WTC11 (cell line): ENCODE data around the gene CCN6. TPM values are rescaled to one million over a fixed set of nuclear protein-coding genes. Genes with fewer than 3 reads are reported as not detected.

Source experiments
- ATAC-seq: fragments of 200-7000 bp; cut with Tn5 transposase; 2 replicates; pipeline ENCODE4 v1.10.0; 2021; ENCODE audit warnings: mild to moderate bottlenecking, moderate library complexity
- CTCF ChIA-PET: fragments of 300-600 bp; sonication (Branson Sonifier 250); formaldehyde crosslinking; loops from one replicate; lab custom pipeline; 2021; ENCODE audit warnings: antibody characterized with exemption; lab: Charles Lee
- POLR2A ChIA-PET: fragments of 350-600 bp; sonication (Branson Sonifier 250); formaldehyde crosslinking; loops from one replicate; lab custom pipeline; 2021; ENCODE audit warnings: antibody characterized with exemption; lab: Charles Lee
- DNase-seq: peaks from one replicate; pipeline ENCODE4 v3.0.0; 2021; ENCODE audit warnings: low spot score
- H3K27ac Mint-ChIP-seq: 2 replicates; pipeline ENCODE4 v1.8.0; 2021; ENCODE audit warnings: mixed read lengths
- H3K27me3 Mint-ChIP-seq: 2 replicates; pipeline ENCODE4 v1.8.0; 2021; ENCODE audit warnings: low read depth, mild to moderate bottlenecking, moderate library complexity, mixed read lengths
- H3K36me3 Mint-ChIP-seq: 2 replicates; pipeline ENCODE4 v1.8.0; 2021; ENCODE audit warnings: mixed read lengths
- H3K4me1 Mint-ChIP-seq: 2 replicates; pipeline ENCODE4 v1.8.0; 2022; ENCODE audit warnings: mixed read lengths
- H3K4me3 Mint-ChIP-seq: 2 replicates; pipeline ENCODE4 v1.8.0; 2021; ENCODE audit warnings: mild to moderate bottlenecking, moderate library complexity, mixed read lengths
- H3K9me3 Mint-ChIP-seq: 2 replicates; pipeline ENCODE4 v1.8.0; 2021; ENCODE audit warnings: mixed read lengths
- AR ChIP-seq: fragments of 250-450 bp; sonication (Bioruptor Pico); IDR thresholded peaks from 2 replicates; pipeline ENCODE4 v1.9.0; 2021; ENCODE audit warnings: mild to moderate bottlenecking
- CDX4 ChIP-seq: fragments of 250-450 bp; sonication (Bioruptor Pico); IDR thresholded peaks from 2 replicates; pipeline ENCODE4 v1.9.0; 2021; ENCODE audit warnings: moderate library complexity, mild to moderate bottlenecking, inconsistent platforms, borderline replicate concordance
- E2F1 ChIP-seq: sonication (generic); formaldehyde crosslinking; IDR thresholded peaks from 2 replicates; pipeline ENCODE4 v1.8.0; 2022; ENCODE audit warnings: mild to moderate bottlenecking, missing genetic modification reagents
- ESRRA ChIP-seq: sonication (generic); formaldehyde crosslinking; IDR thresholded peaks from 2 replicates; pipeline ENCODE4 v1.8.1; 2022; ENCODE audit warnings: mild to moderate bottlenecking, missing genetic modification reagents, borderline replicate concordance
- GABPB1 ChIP-seq: sonication (generic); formaldehyde crosslinking; IDR thresholded peaks from 2 replicates; pipeline ENCODE4 v1.8.1; 2023; ENCODE audit warnings: mild to moderate bottlenecking, missing genetic modification reagents
- GTF2I ChIP-seq: fragments of 250-450 bp; sonication (Bioruptor Pico); conservative IDR thresholded peaks from 2 replicates; pipeline ENCODE4 v1.4.0; 2021; ENCODE audit warnings: mild to moderate bottlenecking
- JAZF1 ChIP-seq: fragments of 250-450 bp; sonication (Bioruptor Pico); IDR thresholded peaks from 2 replicates; pipeline ENCODE4 v1.9.0; 2021; ENCODE audit warnings: moderate library complexity, mild to moderate bottlenecking, inconsistent platforms
- JUN ChIP-seq: sonication (generic); formaldehyde crosslinking; IDR thresholded peaks from 2 replicates; pipeline ENCODE4 v1.8.0; 2023; ENCODE audit warnings: mild to moderate bottlenecking, missing genetic modification reagents
- MAX ChIP-seq: sonication (generic); formaldehyde crosslinking; IDR thresholded peaks from 2 replicates; pipeline ENCODE4 v1.8.0; 2022; ENCODE audit warnings: mild to moderate bottlenecking, missing genetic modification reagents
- NFE2L1 ChIP-seq: sonication (generic); formaldehyde crosslinking; IDR thresholded peaks from 2 replicates; pipeline ENCODE4 v1.8.1; 2023; ENCODE audit warnings: missing genetic modification reagents
- RORB ChIP-seq: fragments of 250-450 bp; sonication (Bioruptor Pico); IDR thresholded peaks from 2 replicates; pipeline ENCODE4 v1.9.0; 2021; ENCODE audit warnings: mild to moderate bottlenecking
- ZNF281 ChIP-seq: sonication (generic); formaldehyde crosslinking; IDR thresholded peaks from 2 replicates; pipeline ENCODE4 v1.8.0; 2023; ENCODE audit warnings: mild to moderate bottlenecking, missing genetic modification reagents
- ZSCAN18 ChIP-seq: fragments of 250-450 bp; sonication (Bioruptor Pico); IDR thresholded peaks from 2 replicates; pipeline ENCODE4 v2.1.2; 2022; ENCODE audit warnings: mild to moderate bottlenecking, moderate library complexity
- total RNA-seq: library from RNA; stranded (reverse); gene quantifications from 3 replicates; pipeline ENCODE4 v1.2.3, GENCODE V29; 2021
- TF ChIP-seq, protein P1 (sequence below): sonication (generic); formaldehyde crosslinking; IDR thresholded peaks from 2 replicates; pipeline ENCODE4 v1.8.1; 2023; ENCODE audit warnings: mild to moderate bottlenecking, missing genetic modification reagents, borderline replicate concordance
- TF ChIP-seq, protein P2 (sequence below): sonication (generic); formaldehyde crosslinking; IDR thresholded peaks from 2 replicates; pipeline ENCODE4 v1.8.1; 2023; ENCODE audit warnings: mild to moderate bottlenecking, missing genetic modification reagents
- TF ChIP-seq, protein P3 (sequence below): sonication (generic); formaldehyde crosslinking; IDR thresholded peaks from 2 replicates; pipeline ENCODE4 v1.8.0; 2023; ENCODE audit warnings: missing genetic modification reagents, mild to moderate bottlenecking, borderline replicate concordance

The CCN6 gene
- total RNA-seq, 1 experiment from 2014 or later = not detected

DNA sequence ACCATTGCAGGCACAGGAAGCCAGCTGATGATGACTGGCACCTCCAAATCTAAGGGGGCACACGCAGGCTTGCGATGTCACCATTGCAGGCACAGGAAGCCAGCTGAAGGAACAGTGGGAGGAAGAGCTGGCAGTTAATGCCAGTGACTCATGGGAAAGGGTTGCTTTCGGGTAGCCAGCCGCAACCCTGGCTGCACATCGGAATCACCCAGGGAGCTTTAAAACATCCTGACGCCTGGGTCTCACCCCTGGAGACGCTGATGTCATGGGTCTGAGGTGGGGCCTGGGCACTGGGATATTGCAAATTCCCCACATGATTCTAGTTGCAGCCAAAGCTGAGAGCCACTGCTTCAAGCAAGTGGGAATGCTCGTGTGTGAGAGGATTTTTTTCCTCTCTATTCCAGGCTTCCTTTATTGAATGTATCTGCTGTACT, 16.1 kb upstream of the CCN6 start:
- H3K27ac Mint-ChIP-seq = no peak overlapping the region
- DNase-seq (no peak), ATAC-seq (no peak)
- ChIA-PET CTCF (interaction anchor here (0.6 to 1.5 kb wide), 4 partner anchors 12 to 779 kb away, joined by 3 to 6 read pairs (median 4); no protein-coding TSS in a partner anchor), POLR2A (no interaction called here)
- H3K4me3 Mint-ChIP-seq = no peak overlapping the region
- H3K36me3 Mint-ChIP-seq = no peaks in the 10 kb centered on the region
- no peaks in the 10 kb centered on the region for H3K27me3 Mint-ChIP-seq
- no peaks in the 10 kb centered on the region for H3K9me3 Mint-ChIP-seq
- peaks cover 17% of the 10 kb centered on the region for H3K4me1 Mint-ChIP-seq
- no peak for TF ChIP-seq JAZF1
- no peak for TF ChIP-seq MAX
- no peak for TF ChIP-seq GTF2I (CRISPR knock-in tag)
- TF ChIP-seq, protein P1, sequence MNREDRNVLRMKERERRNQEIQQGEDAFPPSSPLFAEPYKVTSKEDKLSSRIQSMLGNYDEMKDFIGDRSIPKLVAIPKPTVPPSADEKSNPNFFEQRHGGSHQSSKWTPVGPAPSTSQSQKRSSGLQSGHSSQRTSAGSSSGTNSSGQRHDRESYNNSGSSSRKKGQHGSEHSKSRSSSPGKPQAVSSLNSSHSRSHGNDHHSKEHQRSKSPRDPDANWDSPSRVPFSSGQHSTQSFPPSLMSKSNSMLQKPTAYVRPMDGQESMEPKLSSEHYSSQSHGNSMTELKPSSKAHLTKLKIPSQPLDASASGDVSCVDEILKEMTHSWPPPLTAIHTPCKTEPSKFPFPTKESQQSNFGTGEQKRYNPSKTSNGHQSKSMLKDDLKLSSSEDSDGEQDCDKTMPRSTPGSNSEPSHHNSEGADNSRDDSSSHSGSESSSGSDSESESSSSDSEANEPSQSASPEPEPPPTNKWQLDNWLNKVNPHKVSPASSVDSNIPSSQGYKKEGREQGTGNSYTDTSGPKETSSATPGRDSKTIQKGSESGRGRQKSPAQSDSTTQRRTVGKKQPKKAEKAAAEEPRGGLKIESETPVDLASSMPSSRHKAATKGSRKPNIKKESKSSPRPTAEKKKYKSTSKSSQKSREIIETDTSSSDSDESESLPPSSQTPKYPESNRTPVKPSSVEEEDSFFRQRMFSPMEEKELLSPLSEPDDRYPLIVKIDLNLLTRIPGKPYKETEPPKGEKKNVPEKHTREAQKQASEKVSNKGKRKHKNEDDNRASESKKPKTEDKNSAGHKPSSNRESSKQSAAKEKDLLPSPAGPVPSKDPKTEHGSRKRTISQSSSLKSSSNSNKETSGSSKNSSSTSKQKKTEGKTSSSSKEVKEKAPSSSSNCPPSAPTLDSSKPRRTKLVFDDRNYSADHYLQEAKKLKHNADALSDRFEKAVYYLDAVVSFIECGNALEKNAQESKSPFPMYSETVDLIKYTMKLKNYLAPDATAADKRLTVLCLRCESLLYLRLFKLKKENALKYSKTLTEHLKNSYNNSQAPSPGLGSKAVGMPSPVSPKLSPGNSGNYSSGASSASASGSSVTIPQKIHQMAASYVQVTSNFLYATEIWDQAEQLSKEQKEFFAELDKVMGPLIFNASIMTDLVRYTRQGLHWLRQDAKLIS (CRISPR knock-in tag) = no peak
- TF ChIP-seq ZSCAN18 (CRISPR knock-in tag) = no peak
- TF ChIP-seq AR = no peak
- TF ChIP-seq JUN (CRISPR knock-in tag) = no peak
- no peak for TF ChIP-seq E2F1
- TF ChIP-seq GABPB1 (CRISPR knock-in tag) = no peak
- no peak for TF ChIP-seq ZNF281 (CRISPR knock-in tag)
- TF ChIP-seq ESRRA (CRISPR knock-in tag) = no peak
- TF ChIP-seq, protein P2, sequence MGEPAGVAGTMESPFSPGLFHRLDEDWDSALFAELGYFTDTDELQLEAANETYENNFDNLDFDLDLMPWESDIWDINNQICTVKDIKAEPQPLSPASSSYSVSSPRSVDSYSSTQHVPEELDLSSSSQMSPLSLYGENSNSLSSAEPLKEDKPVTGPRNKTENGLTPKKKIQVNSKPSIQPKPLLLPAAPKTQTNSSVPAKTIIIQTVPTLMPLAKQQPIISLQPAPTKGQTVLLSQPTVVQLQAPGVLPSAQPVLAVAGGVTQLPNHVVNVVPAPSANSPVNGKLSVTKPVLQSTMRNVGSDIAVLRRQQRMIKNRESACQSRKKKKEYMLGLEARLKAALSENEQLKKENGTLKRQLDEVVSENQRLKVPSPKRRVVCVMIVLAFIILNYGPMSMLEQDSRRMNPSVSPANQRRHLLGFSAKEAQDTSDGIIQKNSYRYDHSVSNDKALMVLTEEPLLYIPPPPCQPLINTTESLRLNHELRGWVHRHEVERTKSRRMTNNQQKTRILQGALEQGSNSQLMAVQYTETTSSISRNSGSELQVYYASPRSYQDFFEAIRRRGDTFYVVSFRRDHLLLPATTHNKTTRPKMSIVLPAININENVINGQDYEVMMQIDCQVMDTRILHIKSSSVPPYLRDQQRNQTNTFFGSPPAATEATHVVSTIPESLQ (CRISPR knock-in tag) = no peak
- TF ChIP-seq, protein P3, sequence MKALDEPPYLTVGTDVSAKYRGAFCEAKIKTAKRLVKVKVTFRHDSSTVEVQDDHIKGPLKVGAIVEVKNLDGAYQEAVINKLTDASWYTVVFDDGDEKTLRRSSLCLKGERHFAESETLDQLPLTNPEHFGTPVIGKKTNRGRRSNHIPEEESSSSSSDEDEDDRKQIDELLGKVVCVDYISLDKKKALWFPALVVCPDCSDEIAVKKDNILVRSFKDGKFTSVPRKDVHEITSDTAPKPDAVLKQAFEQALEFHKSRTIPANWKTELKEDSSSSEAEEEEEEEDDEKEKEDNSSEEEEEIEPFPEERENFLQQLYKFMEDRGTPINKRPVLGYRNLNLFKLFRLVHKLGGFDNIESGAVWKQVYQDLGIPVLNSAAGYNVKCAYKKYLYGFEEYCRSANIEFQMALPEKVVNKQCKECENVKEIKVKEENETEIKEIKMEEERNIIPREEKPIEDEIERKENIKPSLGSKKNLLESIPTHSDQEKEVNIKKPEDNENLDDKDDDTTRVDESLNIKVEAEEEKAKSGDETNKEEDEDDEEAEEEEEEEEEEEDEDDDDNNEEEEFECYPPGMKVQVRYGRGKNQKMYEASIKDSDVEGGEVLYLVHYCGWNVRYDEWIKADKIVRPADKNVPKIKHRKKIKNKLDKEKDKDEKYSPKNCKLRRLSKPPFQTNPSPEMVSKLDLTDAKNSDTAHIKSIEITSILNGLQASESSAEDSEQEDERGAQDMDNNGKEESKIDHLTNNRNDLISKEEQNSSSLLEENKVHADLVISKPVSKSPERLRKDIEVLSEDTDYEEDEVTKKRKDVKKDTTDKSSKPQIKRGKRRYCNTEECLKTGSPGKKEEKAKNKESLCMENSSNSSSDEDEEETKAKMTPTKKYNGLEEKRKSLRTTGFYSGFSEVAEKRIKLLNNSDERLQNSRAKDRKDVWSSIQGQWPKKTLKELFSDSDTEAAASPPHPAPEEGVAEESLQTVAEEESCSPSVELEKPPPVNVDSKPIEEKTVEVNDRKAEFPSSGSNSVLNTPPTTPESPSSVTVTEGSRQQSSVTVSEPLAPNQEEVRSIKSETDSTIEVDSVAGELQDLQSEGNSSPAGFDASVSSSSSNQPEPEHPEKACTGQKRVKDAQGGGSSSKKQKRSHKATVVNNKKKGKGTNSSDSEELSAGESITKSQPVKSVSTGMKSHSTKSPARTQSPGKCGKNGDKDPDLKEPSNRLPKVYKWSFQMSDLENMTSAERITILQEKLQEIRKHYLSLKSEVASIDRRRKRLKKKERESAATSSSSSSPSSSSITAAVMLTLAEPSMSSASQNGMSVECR (CRISPR knock-in tag) = no peak
- no peak for TF ChIP-seq NFE2L1
- no peak for TF ChIP-seq CDX4 (CRISPR knock-in tag)
- TF ChIP-seq RORB (CRISPR knock-in tag) = no peak
